HG03575 (cell line): Measurements from ENCODE around the gene OBSCN.
"Not testable (repeated sequence)": the region's sequence is repeated elsewhere in the genome, so short reads cannot be mapped to it uniquely, and the experiment has no call there.

Source experiments
- ATAC-seq: cut with Tn5 transposase; IDR thresholded peaks from one replicate; pipeline ENCODE4 v1.9.1; 2021; ENCODE audit not compliant: unreplicated experiment, insufficient number of reproducible peaks, low FRiP score; ENCODE audit errors: extremely low read depth

Gene OBSCN

GRCh38 chr1:228210712-228211530 is 3.1 kb downstream of the OBSCN start:
- no peak for ATAC-seq

- ATAC-seq = no peak
Observed at GRCh38 chr1:228211531-228212414, 3.9 kb downstream of the OBSCN start.

DNA sequence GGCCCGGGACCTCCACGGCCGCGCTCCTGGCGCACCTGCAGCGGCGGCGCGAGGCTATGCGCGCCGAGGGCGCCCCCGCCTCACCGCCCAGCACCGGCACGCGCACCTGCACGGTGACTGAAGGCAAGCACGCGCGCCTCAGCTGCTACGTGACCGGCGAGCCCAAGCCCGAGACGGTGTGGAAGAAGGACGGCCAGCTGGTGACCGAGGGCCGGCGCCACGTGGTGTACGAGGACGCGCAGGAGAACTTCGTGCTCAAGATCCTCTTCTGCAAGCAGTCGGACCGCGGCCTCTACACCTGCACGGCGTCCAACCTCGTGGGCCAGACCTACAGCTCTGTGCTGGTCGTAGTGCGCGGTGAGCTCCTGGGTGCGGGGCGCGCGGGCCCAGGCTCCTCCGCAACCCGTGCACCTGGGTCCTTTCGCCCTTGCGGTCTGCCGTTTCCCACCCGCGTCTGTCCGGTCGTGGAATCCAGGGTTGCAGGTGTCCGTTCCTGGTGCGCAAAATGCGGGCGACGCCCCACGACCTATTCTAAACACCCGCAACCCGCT is 4.6 kb downstream of the OBSCN start:
- no peak for ATAC-seq

DNA sequence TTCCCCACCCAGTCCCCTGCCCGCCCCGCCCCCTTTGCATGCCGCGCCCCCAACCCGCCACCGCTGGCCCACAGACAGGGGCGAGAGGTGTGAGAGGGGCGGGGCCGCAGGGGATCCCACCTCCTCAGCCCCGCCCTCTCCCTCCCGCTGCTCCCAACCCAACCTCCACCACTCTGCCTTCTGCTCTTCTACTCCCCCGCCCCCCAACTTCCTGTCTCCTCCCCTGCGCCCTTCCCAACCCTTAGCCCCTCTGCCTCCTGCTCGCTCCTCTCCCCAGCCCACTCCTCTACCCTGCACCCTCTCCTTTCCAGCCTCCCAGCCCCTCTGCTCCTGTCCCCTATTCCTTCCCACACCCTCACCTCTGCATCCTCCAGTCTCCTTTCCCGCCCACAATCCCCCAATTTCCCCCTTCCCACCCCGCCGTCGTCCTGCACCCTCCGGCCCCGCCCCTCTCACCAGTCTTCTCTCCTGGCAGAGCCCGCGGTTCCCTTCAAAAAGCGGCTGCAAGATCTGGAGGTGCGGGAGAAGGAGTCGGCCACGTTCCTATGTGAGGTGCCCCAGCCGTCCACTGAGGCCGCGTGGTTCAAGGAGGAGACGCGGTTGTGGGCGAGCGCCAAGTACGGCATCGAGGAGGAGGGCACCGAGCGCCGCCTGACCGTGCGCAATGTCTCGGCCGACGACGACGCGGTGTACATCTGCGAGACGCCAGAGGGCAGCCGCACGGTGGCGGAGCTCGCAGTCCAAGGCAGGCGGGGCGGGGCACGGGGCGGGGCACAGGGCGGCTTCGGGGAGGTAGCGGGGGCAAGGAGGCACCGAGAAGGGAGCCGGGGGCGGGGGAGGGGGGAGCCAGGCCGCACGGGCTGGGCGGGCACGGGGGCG is 5.4 kb downstream of the OBSCN start:
- ATAC-seq = peak; percentile 49

GRCh38 chr1:228213917-228214808 is 6.3 kb downstream of the OBSCN start:
- ATAC-seq = no peak

DNA sequence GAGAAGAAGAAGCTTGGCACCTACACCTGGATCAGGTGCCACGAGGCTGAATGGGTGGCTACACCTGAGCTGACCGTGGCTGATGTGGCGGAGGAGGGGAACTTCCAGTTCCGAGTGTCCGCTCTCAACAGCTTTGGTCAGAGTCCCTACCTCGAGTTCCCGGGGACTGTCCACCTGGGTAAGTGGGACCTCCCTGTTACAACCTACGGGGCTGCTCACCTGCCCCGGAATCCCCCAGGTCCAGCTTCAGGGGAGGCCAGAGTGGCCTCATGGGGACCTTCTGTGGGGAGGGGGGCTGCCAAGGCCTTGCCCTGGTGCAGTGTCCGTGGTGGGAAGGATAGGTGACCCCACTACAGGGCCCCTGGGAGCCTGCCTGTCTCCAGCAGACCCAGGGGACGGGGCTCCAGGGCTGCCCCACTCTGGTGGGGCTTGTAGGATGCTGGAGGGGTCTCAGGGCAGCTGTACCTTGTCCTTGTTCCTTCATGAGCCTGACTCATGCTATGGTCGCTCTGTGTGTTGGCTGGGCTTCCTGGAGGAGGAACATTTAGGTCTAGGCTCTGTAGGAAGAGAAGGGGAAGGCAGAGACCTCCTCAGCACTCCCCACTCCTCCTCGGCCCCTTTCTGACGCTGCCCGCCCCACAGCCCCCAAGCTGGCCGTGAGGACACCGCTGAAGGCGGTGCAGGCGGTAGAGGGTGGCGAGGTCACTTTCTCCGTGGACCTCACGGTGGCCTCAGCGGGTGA is 7.2 kb downstream of the OBSCN start:
- ATAC-seq = no peak

DNA sequence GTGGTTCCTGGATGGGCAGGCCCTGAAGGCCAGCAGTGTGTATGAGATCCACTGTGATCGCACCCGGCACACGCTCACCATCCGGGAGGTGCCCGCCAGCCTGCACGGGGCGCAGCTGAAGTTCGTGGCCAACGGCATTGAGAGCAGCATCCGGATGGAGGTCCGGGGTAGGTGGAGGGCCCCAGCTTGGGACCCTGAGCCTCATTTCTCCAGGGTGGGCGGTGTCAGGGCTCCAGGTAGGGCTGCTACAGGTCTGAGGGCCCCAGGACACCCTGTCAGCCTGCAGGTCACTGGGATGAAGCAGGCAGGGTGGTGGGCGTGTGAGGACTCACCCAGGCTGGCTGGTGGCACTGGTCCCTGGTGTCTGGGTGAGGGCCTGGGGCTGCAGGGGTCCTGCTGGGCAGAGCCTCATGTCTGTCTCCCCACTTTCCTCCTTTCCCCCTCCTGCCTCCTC is 7.8 kb downstream of the OBSCN start:
- no peak for ATAC-seq

DNA sequence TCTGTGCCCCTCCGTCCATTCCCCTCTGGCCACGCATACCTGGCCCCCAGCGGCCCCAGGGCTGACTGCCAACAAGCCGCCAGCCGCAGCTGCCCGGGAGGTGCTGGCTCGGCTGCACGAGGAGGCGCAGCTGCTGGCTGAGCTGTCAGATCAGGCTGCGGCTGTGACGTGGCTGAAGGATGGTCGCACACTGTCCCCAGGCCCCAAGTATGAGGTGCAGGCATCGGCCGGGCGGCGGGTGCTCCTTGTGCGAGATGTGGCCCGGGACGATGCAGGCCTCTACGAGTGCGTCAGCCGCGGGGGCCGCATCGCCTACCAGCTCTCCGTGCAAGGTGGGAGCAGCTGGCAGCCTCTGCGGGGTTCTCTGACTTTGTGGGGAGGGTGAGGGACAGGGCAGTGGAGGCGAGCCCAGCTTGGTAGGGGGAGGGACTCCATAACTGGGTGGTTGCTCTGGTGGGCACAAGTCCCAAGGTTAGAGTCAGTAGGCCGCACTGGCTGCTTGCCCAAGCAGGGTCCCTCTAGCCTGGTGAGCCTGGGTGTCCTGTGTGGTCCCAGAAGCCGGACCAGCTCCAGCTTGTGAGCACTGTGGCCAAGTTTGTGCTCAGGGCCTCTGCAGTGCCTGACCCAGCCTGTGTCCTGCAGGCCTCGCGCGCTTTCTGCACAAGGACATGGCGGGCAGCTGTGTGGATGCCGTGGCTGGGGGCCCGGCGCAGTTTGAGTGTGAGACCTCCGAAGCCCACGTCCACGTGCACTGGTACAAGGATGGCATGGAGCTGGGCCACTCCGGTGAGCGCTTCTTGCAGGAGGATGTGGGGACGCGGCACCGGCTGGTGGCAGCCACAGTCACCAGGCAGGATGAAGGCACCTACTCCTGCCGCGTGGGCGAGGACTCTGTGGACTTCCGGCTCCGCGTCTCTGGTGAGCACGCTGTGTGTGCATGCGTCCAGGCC is 8.8 kb downstream of the OBSCN start:
- ATAC-seq = no peak

- ATAC-seq = no peak
Observed at GRCh38 chr1:228217551-228218344, 9.9 kb downstream of the OBSCN start.

GRCh38 chr1:228218513-228219244 is 10.8 kb downstream of the OBSCN start:
- no peak for ATAC-seq

- ATAC-seq = no peak
Observed at GRCh38 chr1:228219245-228219961, 11.6 kb downstream of the OBSCN start.

DNA sequence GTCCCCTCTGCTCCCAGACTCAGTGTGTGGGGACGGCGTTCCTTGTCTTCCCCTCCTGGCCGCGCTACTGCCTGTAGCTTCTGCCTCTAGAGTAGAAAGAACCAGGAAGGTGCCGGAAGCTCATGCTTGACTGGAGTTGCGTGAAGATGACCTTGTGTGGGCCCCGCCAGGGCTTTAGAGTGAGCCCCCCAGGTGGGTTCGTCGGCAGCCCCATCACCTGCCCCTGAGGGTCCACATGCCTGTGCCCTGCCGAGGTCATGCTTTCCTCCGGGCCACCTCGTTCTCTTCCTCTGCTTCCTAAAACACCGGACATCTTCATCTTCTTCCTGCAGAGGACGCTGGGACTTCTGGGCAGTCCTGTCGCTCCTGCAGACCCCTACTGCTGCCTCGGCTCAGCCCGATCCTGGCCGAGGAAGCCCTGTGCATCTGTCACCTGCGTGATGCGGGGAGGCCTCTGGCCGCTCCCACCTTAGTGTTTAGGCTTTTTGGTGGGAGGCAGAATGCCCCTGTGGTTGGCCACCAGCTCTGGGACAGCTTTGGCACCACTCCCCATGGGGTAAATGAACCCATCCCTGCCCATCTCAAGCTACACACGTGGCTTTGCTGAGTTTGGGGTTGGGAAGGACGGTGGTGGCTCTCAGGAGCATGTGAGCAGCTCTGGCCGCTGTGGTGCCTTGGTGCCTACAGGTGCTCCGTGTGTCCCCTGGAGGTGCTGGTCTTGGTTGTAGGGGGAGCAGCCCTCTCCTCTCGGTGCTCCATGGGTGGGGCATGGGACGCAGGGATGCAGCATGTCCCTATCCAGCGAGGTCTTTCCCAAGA is 12.3 kb downstream of the OBSCN start:
- ATAC-seq = no peak

DNA sequence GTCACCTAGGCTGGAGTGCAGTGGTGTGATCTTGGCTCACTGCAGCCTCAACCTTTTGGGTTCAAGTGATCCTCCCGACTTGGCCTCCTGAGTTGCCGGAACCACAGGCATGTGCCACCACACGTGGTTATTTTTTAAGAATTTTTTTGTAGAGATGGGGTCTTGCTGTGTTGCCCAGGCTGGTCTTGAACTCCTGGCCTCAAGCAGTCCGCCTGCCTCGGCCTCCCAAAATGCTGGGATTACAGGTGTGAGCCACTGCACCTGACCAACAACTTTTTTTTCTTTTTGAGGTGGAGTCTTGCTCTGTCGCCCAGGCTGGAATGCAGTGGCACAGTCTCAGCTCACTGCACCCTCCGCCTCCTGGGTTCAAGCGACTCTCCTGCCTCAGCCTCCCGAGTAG is 13.3 kb downstream of the OBSCN start:
- ATAC-seq = not testable (repeated sequence)

DNA sequence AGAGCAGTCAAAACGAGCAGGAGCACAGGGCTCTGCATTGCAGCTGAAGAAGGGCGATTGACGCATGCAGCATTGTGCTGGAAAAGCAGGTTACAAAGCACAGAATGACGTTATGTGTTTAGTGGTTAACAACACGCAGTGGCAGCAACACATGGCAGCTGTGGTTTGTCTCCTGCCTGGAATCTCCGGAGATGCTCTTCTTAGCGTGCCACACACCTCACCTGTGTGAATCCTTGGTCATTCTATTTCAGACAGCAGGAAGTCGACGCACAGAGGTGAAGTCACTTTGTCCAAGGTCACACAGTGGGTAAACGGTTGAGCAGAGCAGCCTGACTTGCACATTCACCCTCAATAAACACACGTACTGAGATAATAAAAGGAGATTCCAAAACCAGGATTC is 14.7 kb downstream of the OBSCN start:
- ATAC-seq = no peak
